ENCODE data around the gene THEM5.

DNA sequence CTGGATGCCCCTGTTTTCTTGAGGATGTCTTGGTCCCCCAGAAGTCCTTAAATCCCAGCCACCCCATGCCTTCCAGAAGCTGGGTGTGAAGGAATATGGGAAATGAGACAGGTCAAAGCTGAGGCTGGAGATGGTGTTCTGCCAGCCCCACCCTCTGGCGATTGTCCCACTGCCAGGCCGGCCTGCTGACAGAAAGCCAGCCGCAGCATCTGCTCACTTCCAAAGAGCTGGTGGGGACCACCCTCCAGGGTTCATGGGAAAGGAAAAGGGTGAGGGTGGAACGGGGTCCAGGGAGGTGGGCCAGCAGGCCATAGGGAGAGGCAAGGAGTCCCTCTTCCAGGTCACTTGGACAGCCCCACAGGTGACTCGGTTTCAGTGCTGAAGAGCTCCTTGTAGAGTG, 46.4 kb downstream of the THEM5 start:
- TF ChIP-seq, protein P1, sequence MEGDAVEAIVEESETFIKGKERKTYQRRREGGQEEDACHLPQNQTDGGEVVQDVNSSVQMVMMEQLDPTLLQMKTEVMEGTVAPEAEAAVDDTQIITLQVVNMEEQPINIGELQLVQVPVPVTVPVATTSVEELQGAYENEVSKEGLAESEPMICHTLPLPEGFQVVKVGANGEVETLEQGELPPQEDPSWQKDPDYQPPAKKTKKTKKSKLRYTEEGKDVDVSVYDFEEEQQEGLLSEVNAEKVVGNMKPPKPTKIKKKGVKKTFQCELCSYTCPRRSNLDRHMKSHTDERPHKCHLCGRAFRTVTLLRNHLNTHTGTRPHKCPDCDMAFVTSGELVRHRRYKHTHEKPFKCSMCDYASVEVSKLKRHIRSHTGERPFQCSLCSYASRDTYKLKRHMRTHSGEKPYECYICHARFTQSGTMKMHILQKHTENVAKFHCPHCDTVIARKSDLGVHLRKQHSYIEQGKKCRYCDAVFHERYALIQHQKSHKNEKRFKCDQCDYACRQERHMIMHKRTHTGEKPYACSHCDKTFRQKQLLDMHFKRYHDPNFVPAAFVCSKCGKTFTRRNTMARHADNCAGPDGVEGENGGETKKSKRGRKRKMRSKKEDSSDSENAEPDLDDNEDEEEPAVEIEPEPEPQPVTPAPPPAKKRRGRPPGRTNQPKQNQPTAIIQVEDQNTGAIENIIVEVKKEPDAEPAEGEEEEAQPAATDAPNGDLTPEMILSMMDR (IDR thresholded peaks at IDR 0.05): no peak
- no peak for TF ChIP-seq POLR2A (IDR thresholded peaks at IDR 0.05)

Data from uterus (tissue), 2 donors.